Stimulated activated naive B cell treated with anti-CD40 and anti-IgM and Interleukin-4, amounts not matched to agents 10 μg/mL and 1 μg/mL and 100 μg/mL, for 72 hours (primary cell): ENCODE results near the gene SCTR.
A peak's percentile ranks its signal among the peaks of the same experiment; 100 is the strongest.

Experiments used
- ATAC-seq, 2 donors: fragments of 150-1000 bp; cut with Tn5 transposase; replicated peaks; 2 replicates each; pipeline ENCODE4 v1.10.0; 2021; ENCODE audit warnings: moderate library complexity in 1 of 2
- DNase-seq: peaks from one replicate; pipeline ENCODE4 v3.0.0; 2021
- H3K27ac Mint-ChIP-seq: one replicate; pipeline ENCODE4 v1.8.0; 2022; ENCODE audit warnings: mild to moderate bottlenecking, mixed read lengths
- H3K27me3 Mint-ChIP-seq, 2 donors: one replicate each; pipeline ENCODE4 v1.8.0; 2022; ENCODE audit warnings: mixed read lengths in 2 of 2
- H3K36me3 Mint-ChIP-seq, 2 donors: one replicate each; pipeline ENCODE4 v1.8.0; 2022; ENCODE audit warnings: mixed read lengths in 2 of 2, mild to moderate bottlenecking in 1 of 2
- H3K4me1 Mint-ChIP-seq, 2 donors: one replicate each; pipeline ENCODE4 v1.8.0; 2022; ENCODE audit warnings: mixed read lengths in 2 of 2, mild to moderate bottlenecking in 1 of 2
- H3K4me3 Mint-ChIP-seq, 2 donors: one replicate each; pipeline ENCODE4 v1.8.0; 2022; ENCODE audit warnings: mild to moderate bottlenecking in 2 of 2, mixed read lengths in 2 of 2, moderate library complexity in 1 of 2
- H3K9me3 Mint-ChIP-seq, 2 donors: one replicate each; pipeline ENCODE4 v1.8.0; 2022; ENCODE audit warnings: mixed read lengths in 2 of 2, mild to moderate bottlenecking in 1 of 2

SCTR gene

DNA sequence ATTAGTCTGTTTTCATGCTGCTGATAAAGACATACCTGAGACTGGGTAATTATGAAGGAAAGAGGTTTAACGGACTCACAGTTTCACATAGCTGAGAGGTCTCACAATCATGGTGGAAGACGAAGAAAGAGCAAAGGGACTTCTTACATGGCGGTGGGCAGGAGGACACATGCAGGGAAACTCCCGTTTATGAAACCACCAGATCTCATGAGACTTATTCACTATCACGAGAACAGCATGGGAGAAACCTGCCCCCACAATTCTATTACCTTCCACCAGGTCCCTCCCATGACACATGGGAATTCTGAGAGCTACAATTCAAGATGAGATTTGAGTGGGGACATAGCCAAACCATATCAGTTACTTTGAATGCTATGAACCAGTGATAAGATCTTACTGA is 44.1 kb downstream of the SCTR start:
- peaks cover 25 to 30% of the 10 kb centered on the region in 2 donors for H3K27me3 Mint-ChIP-seq

GRCh38 chr2:119478978-119479295 is 45.3 kb downstream of the SCTR start:
- H3K4me3 Mint-ChIP-seq, result no peak overlapping the region
- peaks cover 3 to 6% of the 10 kb centered on the region in 2 donors for H3K4me1 Mint-ChIP-seq
- ATAC-seq (no peak), DNase-seq (no peak)
- no peak overlapping the region for H3K27ac Mint-ChIP-seq
- H3K9me3 Mint-ChIP-seq, result no peaks in the 10 kb centered on the region
- no peaks in the 10 kb centered on the region for H3K36me3 Mint-ChIP-seq
- H3K27me3 Mint-ChIP-seq, result peaks cover 25 to 30% of the 10 kb centered on the region in 2 donors

More for the DNA sequence above, 44.1 kb downstream of the SCTR start:
- peaks cover 3 to 6% of the 10 kb centered on the region in 2 donors for H3K4me1 Mint-ChIP-seq
- no peak overlapping the region for H3K4me3 Mint-ChIP-seq
- no peak for ATAC-seq
- no peak for DNase-seq
- no peaks in the 10 kb centered on the region for H3K36me3 Mint-ChIP-seq
- H3K9me3 Mint-ChIP-seq, result no peaks in the 10 kb centered on the region
- H3K27ac Mint-ChIP-seq, result no peak overlapping the region

DNA sequence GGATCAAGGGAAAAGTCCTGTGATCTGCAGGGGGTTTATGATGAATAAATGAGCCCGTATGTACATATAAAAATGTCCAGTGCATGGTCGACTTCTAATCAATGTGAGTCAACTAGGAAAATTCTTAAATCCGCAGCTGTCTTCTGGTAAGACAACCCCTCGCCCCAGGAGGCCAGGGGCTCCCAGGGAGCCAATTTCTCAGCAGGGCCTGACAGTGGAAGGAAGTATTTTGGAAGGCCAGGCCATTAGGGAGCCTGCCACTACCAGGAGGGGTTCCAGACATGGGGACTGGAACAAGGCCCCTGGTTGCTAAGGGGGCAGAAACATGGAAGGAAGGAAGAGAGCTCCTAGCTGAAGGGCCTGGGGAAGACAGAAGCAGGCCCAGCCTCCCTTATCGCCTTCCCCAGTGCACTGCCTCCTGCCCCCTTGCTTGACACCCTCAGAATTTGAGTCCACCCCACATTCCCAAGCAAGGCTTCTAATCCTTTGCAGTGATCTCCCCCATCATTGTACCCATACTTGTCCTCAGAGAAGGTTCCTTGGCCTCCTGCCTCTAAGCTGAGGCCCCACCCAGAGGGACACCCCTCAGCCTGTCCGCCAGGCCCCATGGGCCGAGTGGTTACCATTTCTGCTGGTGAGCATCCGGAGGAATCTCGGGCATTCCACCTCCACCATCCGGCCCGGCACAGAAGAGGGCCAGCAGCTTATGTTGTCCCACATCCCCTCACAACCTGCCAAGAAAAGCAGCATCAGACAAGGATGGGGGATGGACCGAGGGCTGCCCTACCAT is 45.9 kb downstream of the SCTR start:
- ATAC-seq (no peak), DNase-seq (no peak)
- H3K27ac Mint-ChIP-seq, result no peak overlapping the region

GRCh38 chr2:119477113-119477505 is 47.2 kb downstream of the SCTR start:
- Mint-ChIP-seq H3K9me3 (no peaks in the 10 kb centered on the region), H3K4me1 (peaks cover 3 to 6% of the 10 kb centered on the region in 2 donors), H3K27ac (no peak overlapping the region), H3K36me3 (no peaks in the 10 kb centered on the region), H3K4me3 (no peak overlapping the region), H3K27me3 (peaks cover 26 to 32% of the 10 kb centered on the region in 2 donors)
- ATAC-seq, result no peak
- no peak for DNase-seq

More for the DNA sequence above, 45.9 kb downstream of the SCTR start:
- no peaks in the 10 kb centered on the region for H3K9me3 Mint-ChIP-seq
- no peaks in the 10 kb centered on the region for H3K36me3 Mint-ChIP-seq
- no peak overlapping the region for H3K4me3 Mint-ChIP-seq
- peaks cover 26 to 30% of the 10 kb centered on the region in 2 donors for H3K27me3 Mint-ChIP-seq
- peaks cover 3 to 6% of the 10 kb centered on the region in 2 donors for H3K4me1 Mint-ChIP-seq

GRCh38 chr2:119476301-119477112 is 47.8 kb downstream of the SCTR start:
- Mint-ChIP-seq H3K4me1 (peaks cover 3 to 6% of the 10 kb centered on the region in 2 donors), H3K36me3 (no peaks in the 10 kb centered on the region), H3K4me3 (no peak overlapping the region), H3K9me3 (no peaks in the 10 kb centered on the region), H3K27me3 (peaks cover 26 to 35% of the 10 kb centered on the region in 2 donors), H3K27ac (no peak overlapping the region)
- DNase-seq (peak; percentile 33), ATAC-seq (peak; percentile 85 to 86)

GRCh38 chr2:119475857-119476244 is 48.4 kb downstream of the SCTR start:
- H3K36me3 Mint-ChIP-seq, result no peaks in the 10 kb centered on the region
- no peak overlapping the region for H3K4me3 Mint-ChIP-seq
- ATAC-seq, result no peak

DNA sequence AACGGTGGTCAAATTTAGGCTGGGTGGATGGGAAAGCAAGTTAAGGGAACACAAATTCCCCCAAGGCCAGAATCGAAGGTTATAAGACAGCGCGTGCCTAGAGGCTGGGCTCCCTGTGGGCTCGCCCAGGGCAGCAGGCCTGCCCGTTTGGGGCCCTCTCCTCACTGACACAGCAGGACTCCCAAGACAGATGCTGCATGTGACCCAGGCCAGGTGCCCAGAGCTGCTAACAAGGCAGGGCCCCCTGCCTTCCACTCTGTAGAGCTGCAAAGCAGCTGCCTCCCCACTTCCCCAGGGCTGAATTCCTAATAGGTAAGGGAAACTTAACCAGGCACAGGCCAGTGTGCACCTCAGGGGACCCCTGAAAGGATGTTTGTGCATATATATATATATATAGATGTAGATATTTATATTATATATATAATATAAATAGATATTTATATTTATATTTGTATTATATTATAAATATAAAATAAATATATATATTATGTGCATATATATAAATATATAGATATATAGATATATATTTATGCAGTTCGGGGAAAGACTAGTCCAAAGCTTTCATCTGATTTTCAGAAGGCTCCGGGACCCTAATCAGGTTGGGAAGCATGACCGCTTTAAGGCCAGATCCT is 48.9 kb downstream of the SCTR start:
- Mint-ChIP-seq H3K9me3 (no peaks in the 10 kb centered on the region), H3K4me1 (peaks cover 3 to 6% of the 10 kb centered on the region in 2 donors), H3K27me3 (peaks cover 30 to 31% of the 10 kb centered on the region in 2 donors), H3K4me3 (no peak overlapping the region), H3K27ac (no peak overlapping the region), H3K36me3 (no peaks in the 10 kb centered on the region)
- DNase-seq, result no peak
- no peak for ATAC-seq

More at GRCh38 chr2:119475857-119476244, 48.4 kb downstream of the SCTR start:
- peaks cover 31 to 35% of the 10 kb centered on the region in 2 donors for H3K27me3 Mint-ChIP-seq
- H3K9me3 Mint-ChIP-seq, result no peaks in the 10 kb centered on the region
- no peak overlapping the region for H3K27ac Mint-ChIP-seq
- no peak for DNase-seq
- H3K4me1 Mint-ChIP-seq, result peaks cover 3 to 6% of the 10 kb centered on the region in 2 donors

- ATAC-seq (no peak), DNase-seq (no peak)
- Mint-ChIP-seq H3K9me3 (no peaks in the 10 kb centered on the region), H3K4me3 (no peak overlapping the region), H3K36me3 (no peaks in the 10 kb centered on the region), H3K4me1 (peaks cover 3 to 6% of the 10 kb centered on the region in 2 donors), H3K27me3 (peaks cover 24 to 26% of the 10 kb centered on the region in 2 donors), H3K27ac (no peak overlapping the region)
Observed at GRCh38 chr2:119474371-119475224, 49.7 kb downstream of the SCTR start.

GRCh38 chr2:119473621-119474370 is 50.5 kb downstream of the SCTR start:
- DNase-seq (no peak), ATAC-seq (no peak)
- no peak overlapping the region for H3K4me3 Mint-ChIP-seq
- no peaks in the 10 kb centered on the region for H3K9me3 Mint-ChIP-seq
- peaks cover 3 to 6% of the 10 kb centered on the region in 2 donors for H3K4me1 Mint-ChIP-seq
- no peak overlapping the region for H3K27ac Mint-ChIP-seq
- H3K36me3 Mint-ChIP-seq, result no peaks in the 10 kb centered on the region
- peaks cover 27% of the 10 kb centered on the region in 2 donors for H3K27me3 Mint-ChIP-seq

DNA sequence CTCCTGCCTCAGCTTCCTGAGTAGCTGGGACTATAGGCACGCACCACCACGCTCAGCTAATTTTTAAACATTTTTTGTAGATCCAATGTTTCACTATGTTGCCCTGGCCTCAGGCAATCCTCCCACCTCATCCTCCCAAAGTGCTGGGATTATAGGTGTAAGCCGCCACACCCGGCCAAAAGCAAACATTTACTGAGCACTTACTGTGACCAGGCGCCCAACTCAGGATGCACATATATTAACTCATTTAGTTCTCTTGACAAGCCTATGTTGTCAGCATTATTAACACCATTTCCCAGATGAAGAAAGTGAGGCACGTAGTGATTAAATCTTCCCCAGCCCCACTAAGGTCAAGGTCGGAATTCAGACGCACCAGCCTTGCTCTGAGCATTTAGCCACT is 51.5 kb downstream of the SCTR start:
- no peaks in the 10 kb centered on the region for H3K36me3 Mint-ChIP-seq
- H3K4me1 Mint-ChIP-seq, result peaks cover 3 to 6% of the 10 kb centered on the region in 2 donors
- no peaks in the 10 kb centered on the region for H3K9me3 Mint-ChIP-seq
- H3K27me3 Mint-ChIP-seq, result peaks cover 29 to 32% of the 10 kb centered on the region in 2 donors
- ATAC-seq (no peak), DNase-seq (no peak)
- H3K4me3 Mint-ChIP-seq, result no peak overlapping the region
- no peak overlapping the region for H3K27ac Mint-ChIP-seq

GRCh38 chr2:119469661-119470297 is 54.5 kb downstream of the SCTR start:
- Mint-ChIP-seq H3K4me3 (no peak overlapping the region), H3K27me3 (peaks cover 19 to 20% of the 10 kb centered on the region in 2 donors), H3K9me3 (no peaks in the 10 kb centered on the region), H3K27ac (no peak overlapping the region), H3K4me1 (no peaks in the 10 kb centered on the region), H3K36me3 (no peaks in the 10 kb centered on the region)
- DNase-seq (no peak), ATAC-seq (no peak)

DNA sequence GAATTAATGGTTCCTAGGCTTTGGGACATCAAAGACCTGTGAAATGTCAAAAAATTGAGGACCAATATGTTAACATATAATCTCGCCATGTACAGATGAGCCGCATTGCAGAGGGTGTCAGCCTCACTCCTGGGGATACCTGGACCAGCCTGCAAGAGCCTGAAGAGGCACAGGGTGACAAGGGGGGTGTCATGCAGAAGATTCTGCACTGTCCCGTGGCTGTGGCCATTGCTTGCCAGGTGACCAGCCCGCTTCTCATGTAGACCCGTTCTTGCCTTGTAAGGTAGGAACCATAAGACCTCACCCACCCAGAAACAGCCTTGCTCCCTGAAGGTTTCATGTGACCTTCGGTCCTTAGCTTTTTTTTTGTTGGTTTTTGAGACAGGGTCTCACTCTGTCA is 55.2 kb downstream of the SCTR start:
- no peak for ATAC-seq
- Mint-ChIP-seq H3K9me3 (no peaks in the 10 kb centered on the region), H3K36me3 (no peaks in the 10 kb centered on the region), H3K4me3 (no peak overlapping the region), H3K27ac (no peak overlapping the region), H3K4me1 (no peaks in the 10 kb centered on the region), H3K27me3 (peaks cover 18 to 19% of the 10 kb centered on the region in 2 donors)
- DNase-seq, result no peak
